ENCODE results near the gene MSH2. TPM values are rescaled to one million over a fixed set of nuclear protein-coding genes. Genes with fewer than 3 reads are reported as not detected.

Gene MSH2
- total and polyA plus RNA-seq, 2 of the 13 experiments (the other 11 are each of a cell fraction or from before 2014, with no cell fraction given): 19.9 to 76.3 TPM

DNA sequence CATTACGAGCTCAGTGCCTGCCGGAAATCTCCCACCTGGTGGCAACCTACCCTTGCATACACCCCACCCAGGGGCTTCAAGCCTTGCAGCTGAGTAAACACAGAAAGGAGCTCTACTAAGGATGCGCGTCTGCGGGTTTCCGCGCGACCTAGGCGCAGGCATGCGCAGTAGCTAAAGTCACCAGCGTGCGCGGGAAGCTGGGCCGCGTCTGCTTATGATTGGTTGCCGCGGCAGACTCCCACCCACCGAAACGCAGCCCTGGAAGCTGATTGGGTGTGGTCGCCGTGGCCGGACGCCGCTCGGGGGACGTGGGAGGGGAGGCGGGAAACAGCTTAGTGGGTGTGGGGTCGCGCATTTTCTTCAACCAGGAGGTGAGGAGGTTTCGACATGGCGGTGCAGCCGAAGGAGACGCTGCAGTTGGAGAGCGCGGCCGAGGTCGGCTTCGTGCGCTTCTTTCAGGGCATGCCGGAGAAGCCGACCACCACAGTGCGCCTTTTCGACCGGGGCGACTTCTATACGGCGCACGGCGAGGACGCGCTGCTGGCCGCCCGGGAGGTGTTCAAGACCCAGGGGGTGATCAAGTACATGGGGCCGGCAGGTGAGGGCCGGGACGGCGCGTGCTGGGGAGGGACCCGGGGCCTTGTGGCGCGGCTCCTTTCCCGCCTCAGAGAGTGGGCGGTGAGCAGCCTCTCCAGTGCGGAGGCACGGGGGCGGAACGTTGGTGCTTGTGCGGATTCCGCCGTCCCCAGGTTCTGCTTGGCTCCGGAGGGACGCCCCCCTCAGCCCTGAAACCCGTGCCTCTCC lies at the start of gene MSH2 (continued):
- TF ChIP-seq NR0B2 (CRISPR knock-in tag; IDR thresholded peaks at IDR 0.05) (peak; percentile 92), AGO1 (IDR thresholded peaks at IDR 0.05; ENCODE audit: low read depth, low read length, poor library complexity, severe bottlenecking) (peak; percentile 59), FOXM1 (CRISPR knock-in tag; IDR thresholded peaks at IDR 0.05) (no peak), NCOA1 (CRISPR knock-in tag; IDR thresholded peaks at IDR 0.05) (peak; percentile 98; the same call in 1 of the 2 replicates), NR2F2 (IDR thresholded peaks at IDR 0.05; ENCODE audit: borderline replicate concordance, low read depth) (peak; percentile 7; the same call in 1 of the 2 replicates), LCORL (IDR thresholded peaks at IDR 0.05) (no peak), LCORL (CRISPR knock-in tag; IDR thresholded peaks at IDR 0.05) (peak; percentile 83), SPEN (CRISPR knock-in tag; IDR thresholded peaks at IDR 0.05; ENCODE audit: low read depth) (peak; percentile 94), ZNF124 (CRISPR knock-in tag; IDR thresholded peaks at IDR 0.05) (peak; percentile 91; the same call in 1 of the 2 replicates), CSRNP2 (CRISPR knock-in tag; conservative IDR thresholded peaks at IDR 0.05; ENCODE audit: low read depth) (no peak), ZNF282 (IDR thresholded peaks at IDR 0.05; ENCODE audit: partially characterized antibody) (no peak), SP4 (CRISPR knock-in tag; IDR thresholded peaks at IDR 0.05) (peak; percentile 80; the same call in 1 of the 2 replicates), TOE1 (CRISPR knock-in tag; IDR thresholded peaks at IDR 0.05) (no peak; the same call in 1 of the 2 replicates), YY1 (IDR thresholded peaks at IDR 0.05; ENCODE audit: insufficient read depth, insufficient replicate concordance, low read depth, low read length) (peak; percentile 82), SP5 (CRISPR knock-in tag; IDR thresholded peaks at IDR 0.05; ENCODE audit: borderline replicate concordance, low read depth) (peak; percentile 57), EP300 (IDR thresholded peaks at IDR 0.05; ENCODE audit: low read depth in 2 of 2, low read length in 2 of 2) (0 out of 4 replicates have a peak, but pooled peaks of 1 of the 2 experiments have one; percentile 3), EP300 (CRISPR knock-in tag; IDR thresholded peaks at IDR 0.05; ENCODE audit: borderline replicate concordance) (peak; percentile 31; the same call in 1 of the 2 replicates), SP140L (CRISPR knock-in tag; IDR thresholded peaks at IDR 0.05; ENCODE audit: borderline replicate concordance) (peak; percentile 89), ZNF629 (CRISPR knock-in tag; conservative IDR thresholded peaks at IDR 0.05) (peak; percentile 14; the same call in 1 of the 2 replicates), ZBTB21 (CRISPR knock-in tag; IDR thresholded peaks at IDR 0.05) (peak; percentile 13; the same call in 1 of the 2 replicates), POLR2AphosphoS5 (IDR thresholded peaks at IDR 0.05; ENCODE audit: low read depth, low read length) (peak; percentile 93), ZSCAN12 (CRISPR knock-in tag; IDR thresholded peaks at IDR 0.05) (peak; percentile 80; the same call in 1 of the 2 replicates), ZNF432 (CRISPR knock-in tag; IDR thresholded peaks at IDR 0.05; ENCODE audit: borderline replicate concordance) (no peak), ZNF12 (CRISPR knock-in tag; IDR thresholded peaks at IDR 0.05) (peak; percentile 47; the same call in 1 of the 2 replicates), RFXAP (CRISPR knock-in tag; IDR thresholded peaks at IDR 0.05; ENCODE audit: borderline replicate concordance) (peak; percentile 95)
- TF ChIP-seq, protein P1, sequence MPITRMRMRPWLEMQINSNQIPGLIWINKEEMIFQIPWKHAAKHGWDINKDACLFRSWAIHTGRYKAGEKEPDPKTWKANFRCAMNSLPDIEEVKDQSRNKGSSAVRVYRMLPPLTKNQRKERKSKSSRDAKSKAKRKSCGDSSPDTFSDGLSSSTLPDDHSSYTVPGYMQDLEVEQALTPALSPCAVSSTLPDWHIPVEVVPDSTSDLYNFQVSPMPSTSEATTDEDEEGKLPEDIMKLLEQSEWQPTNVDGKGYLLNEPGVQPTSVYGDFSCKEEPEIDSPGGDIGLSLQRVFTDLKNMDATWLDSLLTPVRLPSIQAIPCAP (CRISPR knock-in tag; IDR thresholded peaks at IDR 0.05; ENCODE audit: low read depth): 0 out of 2 replicates have a peak, but pooled peaks have one; percentile 65
- TF ChIP-seq, protein P2, sequence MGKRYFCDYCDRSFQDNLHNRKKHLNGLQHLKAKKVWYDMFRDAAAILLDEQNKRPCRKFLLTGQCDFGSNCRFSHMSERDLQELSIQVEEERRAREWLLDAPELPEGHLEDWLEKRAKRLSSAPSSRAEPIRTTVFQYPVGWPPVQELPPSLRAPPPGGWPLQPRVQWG (CRISPR knock-in tag; IDR thresholded peaks at IDR 0.05; ENCODE audit: borderline replicate concordance, low read depth): no peak
